Activated T-cell treated with anti-CD3 and anti-CD28 coated beads, Interleukin-2, amount 50 U/mL, for 72 hours (primary cell): Measurements from ENCODE around the gene ZNF629. TPM values are rescaled to one million over a fixed set of nuclear protein-coding genes. Genes with fewer than 3 reads are reported as not detected.

Experiments
- ATAC-seq, 2 donors: fragments of 150-1000 bp; cut with Tn5 transposase; replicated peaks in 1 of 2; 2 replicates each; pipeline ENCODE4 v1.10.0; 2021; ENCODE audit warnings: moderate library complexity in 2 of 2, mild to moderate bottlenecking in 1 of 2
- DNase-seq, 2 donors: peaks; one replicate each; pipeline ENCODE4 v3.0.0; 2021 to 2022; ENCODE audit warnings: mixed read lengths in 1 of 2
- H3K27ac Mint-ChIP-seq: one replicate; pipeline ENCODE4 v1.8.0; 2022; ENCODE audit warnings: mild to moderate bottlenecking, moderate library complexity, mixed read lengths
- H3K27me3 Mint-ChIP-seq: one replicate; pipeline ENCODE4 v1.8.0; 2022; ENCODE audit warnings: low read depth, mixed read lengths
- H3K36me3 Mint-ChIP-seq, 2 donors: one replicate each; pipeline ENCODE4 v1.8.0; 2022; ENCODE audit warnings: mixed read lengths in 2 of 2, mild to moderate bottlenecking in 1 of 2; ENCODE audit not compliant: insufficient read depth in 2 of 2
- H3K4me1 Mint-ChIP-seq: one replicate; pipeline ENCODE4 v1.8.0; 2022; ENCODE audit warnings: low read depth, mixed read lengths
- H3K4me3 Mint-ChIP-seq, 2 donors: one replicate each; pipeline ENCODE4 v1.8.0; 2022; ENCODE audit warnings: mild to moderate bottlenecking in 2 of 2, mixed read lengths in 2 of 2, moderate library complexity in 2 of 2
- H3K9me3 Mint-ChIP-seq, 2 donors: one replicate each; pipeline ENCODE4 v1.8.0; 2022; ENCODE audit warnings: mixed read lengths in 2 of 2
- total RNA-seq, 2 donors: library from RNA; stranded (reverse); gene quantifications; one replicate each; pipeline ENCODE4 v1.2.3, GENCODE V29; 2022

Gene ZNF629
- total RNA-seq, 2 donors from 2014 or later: 3.7 TPM

DNA sequence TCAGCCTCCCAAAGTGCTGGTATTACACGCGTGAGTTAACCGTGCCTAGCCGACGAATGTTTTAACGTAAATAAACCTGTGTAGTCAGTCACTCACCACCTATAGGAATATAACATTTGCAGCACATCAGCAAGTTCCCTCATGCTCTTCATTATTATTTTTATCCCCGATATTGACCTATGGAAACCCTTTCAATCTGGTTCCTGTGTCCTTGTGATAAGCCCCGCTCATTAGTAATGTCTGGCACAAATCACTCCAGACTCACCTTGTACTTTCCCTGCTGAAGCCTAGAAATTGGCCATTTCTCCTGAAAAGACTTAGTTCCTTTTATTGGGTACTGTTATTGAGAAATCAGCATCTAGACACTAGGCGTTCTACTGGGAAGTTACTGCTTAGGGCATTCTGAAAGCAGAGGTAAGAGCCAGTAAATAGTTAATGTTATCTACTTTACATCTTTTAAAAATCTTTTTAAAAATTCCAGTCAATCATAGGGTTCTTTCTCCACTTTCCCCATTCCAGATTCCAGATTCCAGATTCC, 40.3 kb downstream of the ZNF629 start:
- Mint-ChIP-seq H3K4me3 (no peak overlapping the region), H3K9me3 (no peaks in the 10 kb centered on the region), H3K27ac (peak overlapping the region; percentile 72), H3K36me3 (peaks cover 9 to 15% of the 10 kb centered on the region in 2 donors), H3K27me3 (no peaks in the 10 kb centered on the region), H3K4me1 (peaks cover 17% of the 10 kb centered on the region)
- ATAC-seq: no peak
- no peak for DNase-seq

DNA sequence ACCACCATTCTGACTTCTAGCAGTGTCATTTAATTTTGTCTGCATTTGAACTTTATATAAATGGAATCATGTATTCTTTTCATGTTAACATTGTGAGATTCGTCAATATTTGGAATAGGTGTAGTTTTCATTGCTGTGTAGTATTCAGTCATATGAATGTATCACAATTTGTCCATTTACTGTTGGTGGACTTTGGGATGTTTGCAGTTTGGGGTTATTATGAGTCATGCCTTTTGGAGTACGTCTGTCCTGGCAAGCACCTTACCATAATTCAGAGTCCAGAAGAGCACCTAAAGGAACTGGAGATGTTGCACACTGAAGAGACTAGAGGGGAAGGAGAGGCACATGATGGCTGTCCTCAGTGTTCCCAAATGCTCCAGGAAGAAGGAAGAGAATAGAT, 41.9 kb downstream of the ZNF629 start:
- Mint-ChIP-seq H3K4me3 (no peak overlapping the region), H3K27me3 (no peaks in the 10 kb centered on the region), H3K9me3 (no peaks in the 10 kb centered on the region), H3K27ac (peak overlapping the region; percentile 61), H3K4me1 (peaks cover 33% of the 10 kb centered on the region), H3K36me3 (peaks cover 6 to 16% of the 10 kb centered on the region in 2 donors)
- DNase-seq (no peak), ATAC-seq (no peak)

DNA sequence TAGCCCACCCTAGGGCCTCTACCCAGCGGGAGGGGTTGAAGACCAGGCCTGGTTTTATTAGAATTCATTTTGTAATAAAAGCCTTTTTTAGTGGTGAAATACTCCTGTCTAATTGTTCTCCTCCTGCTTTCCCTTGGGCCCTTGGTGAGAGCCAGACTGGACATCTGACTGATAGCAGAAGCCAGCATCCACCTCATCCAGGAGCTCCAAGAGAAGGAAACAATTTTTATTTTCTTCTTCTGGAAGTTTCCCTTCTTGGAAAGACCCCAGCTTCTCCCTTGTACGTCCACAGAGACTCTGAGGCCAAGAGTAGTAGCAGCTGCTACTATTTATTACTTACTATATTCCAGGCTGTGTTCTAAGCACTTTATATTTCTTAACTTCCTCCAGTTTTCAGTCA, 42.8 kb downstream of the ZNF629 start:
- peaks cover 27% of the 10 kb centered on the region for H3K4me1 Mint-ChIP-seq
- ATAC-seq (no peak), DNase-seq (no peak)
- H3K9me3 Mint-ChIP-seq: no peaks in the 10 kb centered on the region
- H3K27me3 Mint-ChIP-seq: no peaks in the 10 kb centered on the region
- H3K36me3 Mint-ChIP-seq: peaks cover 6 to 16% of the 10 kb centered on the region in 2 donors
- no peak overlapping the region for H3K4me3 Mint-ChIP-seq
- H3K27ac Mint-ChIP-seq: peak overlapping the region; percentile 6

DNA sequence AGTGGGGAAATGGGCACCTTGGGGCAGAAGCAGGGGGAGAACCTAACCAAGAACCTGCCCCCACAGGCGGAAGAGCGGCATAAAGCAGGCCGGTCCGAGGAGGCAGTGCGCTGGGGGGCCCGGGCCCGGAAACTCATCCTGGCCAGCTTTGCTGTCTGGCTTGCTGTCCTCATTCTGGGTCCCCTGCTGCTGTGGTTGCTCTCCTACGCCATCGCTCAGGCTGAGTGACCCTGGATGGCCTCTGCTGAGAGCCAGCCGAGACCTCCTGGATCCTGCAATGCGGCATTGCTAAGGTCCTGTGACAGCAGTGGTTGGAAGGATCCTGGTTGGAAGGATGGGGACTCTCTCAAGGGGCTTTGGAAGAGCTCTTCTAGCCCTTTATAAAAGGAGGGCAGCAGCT, 43.3 kb downstream of the ZNF629 start:
- Mint-ChIP-seq H3K4me1 (peaks cover 27% of the 10 kb centered on the region), H3K9me3 (no peaks in the 10 kb centered on the region), H3K27ac (no peak overlapping the region), H3K27me3 (no peaks in the 10 kb centered on the region), H3K4me3 (no peak overlapping the region), H3K36me3 (peaks cover 4 to 16% of the 10 kb centered on the region in 2 donors)
- ATAC-seq (no peak), DNase-seq (no peak)

DNA sequence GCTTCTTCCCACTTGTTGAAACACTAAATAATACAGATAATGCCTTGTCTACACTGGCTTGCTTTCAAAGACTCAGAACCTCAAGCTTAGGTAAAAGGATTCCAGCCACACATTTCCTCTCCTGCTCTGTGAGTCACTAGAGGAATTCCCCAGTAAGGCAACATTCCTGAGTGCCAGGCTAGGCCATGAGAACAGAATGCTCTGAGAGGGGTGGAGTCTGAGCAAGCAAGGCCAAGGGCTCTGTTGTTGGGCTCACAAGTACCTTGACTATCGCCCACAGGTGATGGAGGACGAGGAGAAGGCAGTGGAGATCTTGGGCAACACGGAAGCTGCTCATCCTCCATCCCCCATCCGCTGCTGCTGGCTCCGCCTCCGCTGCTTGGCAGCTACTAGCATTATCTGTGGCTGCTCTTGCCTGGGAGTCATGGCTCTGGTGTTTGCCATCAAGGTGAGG, 45.5 kb downstream of the ZNF629 start:
- ATAC-seq (no peak), DNase-seq (no peak)
- Mint-ChIP-seq H3K4me3 (no peak overlapping the region), H3K9me3 (no peaks in the 10 kb centered on the region), H3K36me3 (peaks cover 8 to 26% of the 10 kb centered on the region in 2 donors), H3K27ac (peak overlapping the region; percentile 12), H3K4me1 (peaks cover 26% of the 10 kb centered on the region), H3K27me3 (no peaks in the 10 kb centered on the region)

DNA sequence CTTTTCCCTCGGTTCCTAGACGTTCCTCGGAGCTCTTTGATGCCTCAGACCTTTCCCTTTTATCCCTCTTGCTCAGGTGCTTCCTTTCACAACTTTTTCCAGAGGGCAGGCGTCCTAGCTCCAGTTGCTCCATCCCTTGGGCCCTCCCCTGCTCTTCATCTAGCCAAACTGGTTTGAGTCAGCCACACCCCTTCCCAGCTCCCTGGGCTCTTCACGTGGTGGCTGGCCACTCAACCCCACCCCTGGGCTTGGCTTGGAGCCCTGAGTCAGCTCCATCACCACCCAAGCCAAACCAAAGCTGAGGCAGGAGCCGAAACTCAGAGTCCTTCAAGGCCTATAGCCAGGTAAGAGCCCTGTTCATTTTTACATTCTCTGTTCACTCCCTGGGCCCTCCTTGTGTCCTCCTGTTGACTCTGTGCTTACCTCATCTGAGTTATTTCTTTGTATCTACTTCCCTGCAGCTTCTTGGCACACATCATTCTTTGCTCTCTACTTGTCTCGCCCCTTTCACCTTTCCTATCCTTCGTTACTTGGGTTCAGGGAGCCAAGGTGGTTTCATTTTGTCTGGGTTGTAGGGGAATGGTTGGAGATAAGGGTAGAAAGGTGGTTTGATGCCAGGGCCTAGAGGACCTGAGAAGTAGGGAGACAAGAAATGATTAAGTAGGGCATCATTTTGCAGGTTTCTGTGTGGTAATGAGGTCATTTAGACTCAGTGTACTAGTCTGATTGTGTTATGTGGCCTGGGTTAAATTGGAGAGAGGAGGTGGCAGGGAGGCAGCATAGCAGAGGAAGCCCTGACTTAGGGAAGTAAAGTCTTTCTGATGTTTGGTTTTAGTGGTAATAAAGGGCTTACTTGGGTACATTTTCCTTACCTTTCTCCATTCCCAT, 46.4 kb downstream of the ZNF629 start:
- H3K4me1 Mint-ChIP-seq: peaks cover 26% of the 10 kb centered on the region
- DNase-seq: peak in 1 of 2 donors; percentile 35
- H3K4me3 Mint-ChIP-seq: peak overlapping the region in 1 of 2 donors; percentile 3
- ATAC-seq: peak; percentile 66 to 77
- H3K36me3 Mint-ChIP-seq: peaks cover 8 to 30% of the 10 kb centered on the region in 2 donors
- H3K9me3 Mint-ChIP-seq: no peaks in the 10 kb centered on the region
- no peaks in the 10 kb centered on the region for H3K27me3 Mint-ChIP-seq
- H3K27ac Mint-ChIP-seq: peak overlapping the region; percentile 55

DNA sequence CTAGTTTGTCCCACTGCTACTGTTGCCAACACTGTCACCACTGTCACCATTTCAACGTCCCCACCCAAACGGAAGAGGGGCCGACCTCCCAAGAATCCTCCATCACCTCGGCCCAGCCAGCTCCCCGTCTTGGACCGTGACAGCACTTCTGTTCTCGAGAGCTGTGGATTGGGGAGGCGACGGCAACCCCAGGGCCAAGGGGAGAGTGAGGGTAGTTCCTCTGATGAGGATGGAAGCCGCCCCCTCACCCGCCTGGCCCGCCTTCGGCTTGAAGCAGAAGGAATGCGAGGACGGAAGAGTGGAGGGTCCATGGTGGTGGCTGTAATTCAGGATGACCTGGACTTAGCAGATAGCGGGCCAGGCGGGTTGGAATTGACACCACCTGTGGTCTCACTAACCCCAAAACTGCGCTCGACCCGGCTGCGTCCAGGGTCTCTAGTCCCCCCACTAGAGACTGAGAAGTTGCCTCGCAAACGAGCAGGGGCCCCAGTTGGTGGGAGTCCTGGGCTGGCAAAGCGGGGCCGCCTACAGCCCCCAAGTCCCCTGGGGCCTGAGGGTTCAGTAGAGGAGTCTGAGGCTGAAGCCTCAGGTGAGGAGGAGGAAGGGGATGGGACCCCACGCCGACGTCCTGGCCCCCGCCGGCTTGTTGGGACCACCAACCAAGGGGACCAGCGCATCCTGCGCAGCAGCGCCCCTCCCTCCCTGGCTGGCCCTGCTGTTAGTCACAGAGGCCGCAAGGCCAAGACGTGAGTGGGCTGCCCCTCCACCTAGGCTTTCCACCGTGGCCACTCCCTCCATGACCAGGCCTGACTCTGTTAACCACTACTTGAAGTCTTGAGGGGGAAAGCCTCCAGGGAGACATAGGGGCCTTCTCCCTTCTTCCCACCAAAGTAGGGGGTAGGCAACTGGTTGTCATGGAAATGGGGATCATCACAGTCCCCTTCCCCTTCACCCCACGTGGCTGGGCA, 47.7 kb downstream of the ZNF629 start:
- Mint-ChIP-seq H3K4me1 (peaks cover 26% of the 10 kb centered on the region), H3K27ac (no peak overlapping the region), H3K27me3 (no peaks in the 10 kb centered on the region), H3K9me3 (no peaks in the 10 kb centered on the region), H3K36me3 (peaks cover 8 to 26% of the 10 kb centered on the region in 2 donors), H3K4me3 (no peak overlapping the region)
- no peak for ATAC-seq
- DNase-seq: no peak

DNA sequence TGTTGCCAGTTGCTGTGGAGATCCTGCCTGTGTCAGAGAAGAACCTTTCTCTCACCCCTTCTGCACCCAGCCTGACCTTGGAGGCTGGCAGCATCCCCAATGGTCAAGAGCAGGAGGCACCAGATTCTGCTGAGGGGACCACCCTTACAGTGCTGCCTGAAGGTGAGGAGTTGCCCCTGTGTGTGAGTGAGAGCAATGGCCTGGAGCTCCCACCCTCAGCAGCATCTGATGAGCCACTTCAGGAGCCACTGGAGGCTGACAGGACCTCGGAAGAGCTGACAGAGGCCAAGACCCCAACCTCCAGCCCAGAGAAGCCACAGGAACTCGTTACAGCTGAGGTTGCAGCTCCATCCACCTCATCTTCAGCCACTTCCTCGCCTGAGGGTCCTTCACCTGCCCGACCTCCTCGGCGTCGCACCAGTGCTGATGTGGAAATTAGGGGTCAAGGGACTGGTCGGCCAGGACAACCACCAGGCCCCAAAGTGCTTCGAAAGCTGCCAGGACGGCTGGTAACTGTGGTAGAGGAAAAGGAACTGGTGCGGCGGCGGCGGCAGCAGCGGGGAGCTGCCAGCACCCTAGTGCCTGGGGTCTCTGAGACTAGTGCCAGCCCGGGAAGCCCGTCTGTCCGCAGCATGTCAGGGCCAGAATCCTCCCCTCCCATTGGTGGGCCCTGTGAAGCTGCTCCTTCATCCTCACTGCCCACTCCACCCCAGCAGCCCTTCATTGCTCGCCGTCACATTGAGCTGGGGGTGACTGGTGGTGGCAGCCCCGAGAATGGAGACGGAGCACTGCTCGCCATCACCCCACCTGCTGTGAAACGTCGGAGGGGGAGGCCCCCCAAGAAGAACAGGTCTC, 49.0 kb downstream of the ZNF629 start:
- DNase-seq: no peak
- no peak overlapping the region for H3K4me3 Mint-ChIP-seq
- no peaks in the 10 kb centered on the region for H3K27me3 Mint-ChIP-seq
- H3K36me3 Mint-ChIP-seq: peaks cover 8 to 31% of the 10 kb centered on the region in 2 donors
- no peak overlapping the region for H3K27ac Mint-ChIP-seq
- H3K4me1 Mint-ChIP-seq: peaks cover 26% of the 10 kb centered on the region
- ATAC-seq: no peak
- H3K9me3 Mint-ChIP-seq: no peaks in the 10 kb centered on the region

DNA sequence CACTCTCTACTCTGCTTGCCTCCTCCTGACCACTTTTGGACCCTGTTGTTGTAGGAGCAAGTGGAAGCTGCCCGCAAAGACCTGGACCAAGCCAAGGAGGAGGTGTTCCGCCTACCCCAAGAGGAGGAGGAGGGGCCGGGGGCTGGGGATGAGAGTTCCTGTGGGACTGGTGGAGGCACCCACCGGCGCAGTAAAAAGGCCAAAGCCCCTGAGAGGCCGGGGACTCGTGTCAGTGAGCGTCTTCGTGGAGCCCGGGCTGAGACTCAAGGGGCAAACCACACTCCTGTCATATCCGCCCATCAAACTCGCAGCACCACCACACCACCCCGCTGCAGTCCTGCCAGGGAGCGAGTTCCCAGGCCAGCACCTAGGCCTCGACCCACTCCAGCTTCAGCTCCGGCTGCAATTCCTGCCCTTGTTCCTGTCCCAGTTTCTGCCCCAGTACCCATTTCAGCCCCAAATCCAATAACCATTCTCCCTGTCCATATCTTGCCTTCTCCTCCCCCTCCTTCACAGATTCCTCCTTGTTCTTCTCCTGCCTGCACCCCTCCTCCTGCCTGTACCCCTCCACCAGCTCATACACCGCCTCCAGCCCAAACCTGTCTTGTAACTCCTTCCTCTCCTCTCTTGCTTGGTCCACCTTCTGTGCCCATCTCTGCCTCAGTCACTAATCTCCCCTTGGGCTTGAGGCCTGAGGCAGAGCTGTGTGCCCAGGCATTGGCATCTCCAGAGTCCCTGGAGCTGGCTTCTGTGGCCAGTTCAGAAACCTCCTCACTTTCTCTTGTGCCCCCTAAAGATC, 49.8 kb downstream of the ZNF629 start:
- no peaks in the 10 kb centered on the region for H3K9me3 Mint-ChIP-seq
- H3K4me3 Mint-ChIP-seq: no peak overlapping the region
- H3K27me3 Mint-ChIP-seq: no peaks in the 10 kb centered on the region
- H3K4me1 Mint-ChIP-seq: peaks cover 26% of the 10 kb centered on the region
- DNase-seq (no peak), ATAC-seq (no peak)
- H3K27ac Mint-ChIP-seq: peak overlapping the region; percentile 49
- H3K36me3 Mint-ChIP-seq: peaks cover 10 to 33% of the 10 kb centered on the region in 2 donors

DNA sequence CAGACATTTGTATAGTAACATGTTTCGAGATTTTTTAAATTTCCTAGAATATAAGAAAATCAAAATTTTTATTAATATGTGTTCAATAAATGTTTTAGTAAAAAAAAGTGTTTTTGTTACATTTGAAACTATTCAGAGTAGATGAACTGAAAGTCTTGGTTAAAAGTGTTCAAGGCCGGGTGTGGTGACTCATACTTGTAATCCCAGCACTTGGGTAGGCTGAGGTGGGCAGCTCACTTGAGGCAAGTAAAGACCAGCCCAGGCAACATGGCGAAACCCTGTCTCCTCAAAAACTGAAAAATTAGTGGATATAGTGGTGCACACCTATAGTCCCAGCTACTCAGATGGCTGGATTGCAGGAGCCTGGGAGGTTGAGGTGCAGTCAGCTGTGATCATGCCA, 55.6 kb downstream of the ZNF629 start:
- no peak for DNase-seq
- H3K9me3 Mint-ChIP-seq: no peaks in the 10 kb centered on the region
- H3K4me3 Mint-ChIP-seq: no peak overlapping the region
- peaks cover 7 to 25% of the 10 kb centered on the region in 2 donors for H3K36me3 Mint-ChIP-seq
- H3K4me1 Mint-ChIP-seq: peaks cover 4% of the 10 kb centered on the region
- peak; percentile 41 to 45 for ATAC-seq
- no peak overlapping the region for H3K27ac Mint-ChIP-seq
- no peaks in the 10 kb centered on the region for H3K27me3 Mint-ChIP-seq

DNA sequence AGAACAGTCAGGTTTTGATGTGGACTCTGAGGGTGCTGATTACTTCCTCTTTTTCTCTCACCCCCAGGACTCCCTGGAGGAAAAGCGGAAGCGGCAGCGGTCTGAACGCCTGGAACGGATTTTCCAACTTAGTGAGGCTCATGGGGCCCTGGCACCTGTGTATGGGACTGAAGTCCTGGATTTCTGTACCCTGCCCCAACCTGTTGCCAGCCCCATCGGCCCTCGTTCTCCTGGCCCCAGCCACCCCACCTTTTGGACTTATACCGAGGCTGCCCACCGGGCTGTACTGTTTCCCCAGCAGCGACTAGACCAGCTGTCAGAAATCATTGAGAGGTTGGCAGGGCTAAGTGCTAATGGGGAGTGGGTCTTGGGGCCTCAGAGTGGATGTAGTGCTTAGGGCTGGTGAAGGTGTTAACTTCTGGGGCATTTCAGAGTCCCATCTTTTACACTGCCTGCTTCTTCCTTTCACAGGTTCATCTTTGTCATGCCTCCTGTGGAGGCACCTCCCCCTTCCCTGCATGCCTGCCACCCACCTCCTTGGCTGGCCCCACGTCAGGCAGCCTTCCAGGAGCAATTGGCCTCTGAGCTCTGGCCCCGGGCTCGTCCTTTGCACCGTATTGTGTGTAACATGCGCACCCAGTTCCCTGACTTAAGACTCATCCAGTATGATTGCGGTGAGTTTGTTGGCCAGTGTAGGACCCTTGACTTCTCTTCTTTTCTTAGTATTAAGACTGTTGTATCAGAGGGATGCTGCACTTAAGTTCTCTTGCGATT, 57.9 kb downstream of the ZNF629 start:
- Mint-ChIP-seq H3K4me3 (no peak overlapping the region), H3K27me3 (no peaks in the 10 kb centered on the region), H3K27ac (peak overlapping the region; percentile 70), H3K9me3 (no peaks in the 10 kb centered on the region), H3K36me3 (peaks cover 8 to 34% of the 10 kb centered on the region in 2 donors), H3K4me1 (peaks cover 4% of the 10 kb centered on the region)
- DNase-seq: no peak
- no peak for ATAC-seq
